Bronchial epithelial cell (primary cell): Measurements from ENCODE around the gene SNCAIP. TPM values are rescaled to one million over a fixed set of nuclear protein-coding genes. Genes with fewer than 3 reads are reported as not detected.

Source experiments
- DNase-seq: peaks from one replicate; pipeline ENCODE4 v3.0.0-alpha.2; 2010; ENCODE audit warnings: low read depth
- FAIRE-seq: peaks from 2 replicates; lab custom pipeline; 2011; peaks lifted over from hg19 to GRCh38; lab: Jason Lieb, UNC
- H3K27me3 ChIP-seq: 2 replicates; pipeline ENCODE4 v1.5.1; 2011; ENCODE audit warnings: low read length; ENCODE audit not compliant: control insufficient read depth, insufficient read depth
- H3K36me3 ChIP-seq: 2 replicates; pipeline ENCODE4 v1.5.1; 2011; ENCODE audit warnings: low read length; ENCODE audit not compliant: control insufficient read depth, insufficient read depth
- H3K4me3 ChIP-seq: 2 replicates; pipeline ENCODE4 v1.5.1; 2011; ENCODE audit warnings: mild to moderate bottlenecking, low read depth, low read length, control low read depth
- total RNA-seq: library from RNA; depleted of rRNA; stranded (reverse); fragments of >200 nt; gene quantifications from 2 replicates; pipeline ENCODE4 v1.2.1, GENCODE V29; 2014
- TF ChIP-seq, protein P1 (sequence below): IDR thresholded peaks from 2 replicates; pipeline ENCODE4 v1.5.1; 2011; ENCODE audit warnings: mild to moderate bottlenecking, moderate library complexity, low read length, control low read depth, inconsistent platforms; ENCODE audit not compliant: insufficient read depth, severe bottlenecking

The SNCAIP gene
- total RNA-seq, 1 donor from 2014 or later = 0.26 TPM

DNA sequence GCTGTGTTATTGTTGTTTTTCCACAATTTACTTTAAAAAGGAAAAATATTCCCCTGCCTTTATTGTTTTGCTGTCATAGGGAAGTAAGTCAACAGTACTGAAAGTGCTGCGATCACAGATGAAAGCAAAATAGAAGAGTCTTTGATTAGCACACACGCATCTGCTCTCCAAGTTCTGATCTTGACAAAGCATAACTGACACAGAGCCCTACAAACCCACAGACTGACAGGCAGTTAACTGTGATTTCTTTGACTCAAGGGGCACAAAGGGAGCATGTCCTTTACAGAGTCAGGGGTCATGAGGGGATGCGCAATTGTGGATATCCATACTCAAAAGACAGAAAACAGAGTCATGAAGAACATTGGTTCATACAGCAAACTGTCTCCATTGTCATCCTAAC is 123.7 kb downstream of the SNCAIP start:
- FAIRE-seq = no peak

DNA sequence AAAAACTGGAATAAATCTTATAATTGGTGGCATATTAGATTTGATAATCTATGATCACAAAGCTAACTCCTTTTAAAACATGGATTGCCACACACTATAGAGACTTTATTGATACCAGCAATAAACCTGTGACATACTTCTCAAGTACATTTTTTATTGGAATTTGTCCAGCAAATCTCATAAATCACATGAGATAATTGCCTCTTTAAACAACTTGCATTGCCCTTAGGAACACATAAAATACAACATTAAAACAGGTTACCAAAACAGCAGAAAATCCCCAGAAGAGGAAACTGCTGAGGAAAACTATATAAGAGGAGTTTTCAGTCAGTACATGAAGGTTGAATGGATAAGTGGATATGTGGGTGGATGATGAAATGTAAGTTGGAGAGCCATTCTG is 124.6 kb downstream of the SNCAIP start:
- TF ChIP-seq, protein P1, sequence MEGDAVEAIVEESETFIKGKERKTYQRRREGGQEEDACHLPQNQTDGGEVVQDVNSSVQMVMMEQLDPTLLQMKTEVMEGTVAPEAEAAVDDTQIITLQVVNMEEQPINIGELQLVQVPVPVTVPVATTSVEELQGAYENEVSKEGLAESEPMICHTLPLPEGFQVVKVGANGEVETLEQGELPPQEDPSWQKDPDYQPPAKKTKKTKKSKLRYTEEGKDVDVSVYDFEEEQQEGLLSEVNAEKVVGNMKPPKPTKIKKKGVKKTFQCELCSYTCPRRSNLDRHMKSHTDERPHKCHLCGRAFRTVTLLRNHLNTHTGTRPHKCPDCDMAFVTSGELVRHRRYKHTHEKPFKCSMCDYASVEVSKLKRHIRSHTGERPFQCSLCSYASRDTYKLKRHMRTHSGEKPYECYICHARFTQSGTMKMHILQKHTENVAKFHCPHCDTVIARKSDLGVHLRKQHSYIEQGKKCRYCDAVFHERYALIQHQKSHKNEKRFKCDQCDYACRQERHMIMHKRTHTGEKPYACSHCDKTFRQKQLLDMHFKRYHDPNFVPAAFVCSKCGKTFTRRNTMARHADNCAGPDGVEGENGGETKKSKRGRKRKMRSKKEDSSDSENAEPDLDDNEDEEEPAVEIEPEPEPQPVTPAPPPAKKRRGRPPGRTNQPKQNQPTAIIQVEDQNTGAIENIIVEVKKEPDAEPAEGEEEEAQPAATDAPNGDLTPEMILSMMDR = no peak
- no peak overlapping the region for H3K4me3 ChIP-seq
- H3K27me3 ChIP-seq = no peaks in the 10 kb centered on the region
- DNase-seq = no peak
- H3K36me3 ChIP-seq = no peaks in the 10 kb centered on the region
- FAIRE-seq = no peak

More for the DNA sequence above, 123.7 kb downstream of the SNCAIP start:
- H3K27me3 ChIP-seq = no peaks in the 10 kb centered on the region
- H3K36me3 ChIP-seq = no peaks in the 10 kb centered on the region
- H3K4me3 ChIP-seq = no peak overlapping the region
- TF ChIP-seq, protein P1 = no peak
- DNase-seq = no peak

DNA sequence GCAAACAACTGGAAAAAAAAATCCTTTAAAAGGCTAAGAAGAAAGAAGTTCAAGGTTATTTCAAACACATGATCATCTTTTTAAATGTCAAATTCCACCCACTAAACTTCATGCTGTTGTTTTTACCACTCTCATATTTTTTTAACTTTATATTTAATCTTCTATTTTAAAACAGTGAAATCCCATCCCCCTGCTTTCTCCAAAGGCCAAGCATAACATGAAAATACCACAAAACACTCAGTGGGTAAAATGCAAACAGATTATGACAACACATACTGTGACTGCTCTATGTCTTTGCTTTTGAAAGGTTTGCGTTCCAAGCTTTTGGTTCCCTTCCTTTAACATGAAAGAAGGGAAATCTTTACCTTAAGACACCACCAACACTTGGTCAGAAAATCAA is 127.6 kb downstream of the SNCAIP start:
- FAIRE-seq (no peak), DNase-seq (no peak)
- Histone ChIP-seq H3K4me3 (no peak overlapping the region), H3K27me3 (no peaks in the 10 kb centered on the region), H3K36me3 (no peaks in the 10 kb centered on the region)
- TF ChIP-seq, protein P1 = no peak

DNA sequence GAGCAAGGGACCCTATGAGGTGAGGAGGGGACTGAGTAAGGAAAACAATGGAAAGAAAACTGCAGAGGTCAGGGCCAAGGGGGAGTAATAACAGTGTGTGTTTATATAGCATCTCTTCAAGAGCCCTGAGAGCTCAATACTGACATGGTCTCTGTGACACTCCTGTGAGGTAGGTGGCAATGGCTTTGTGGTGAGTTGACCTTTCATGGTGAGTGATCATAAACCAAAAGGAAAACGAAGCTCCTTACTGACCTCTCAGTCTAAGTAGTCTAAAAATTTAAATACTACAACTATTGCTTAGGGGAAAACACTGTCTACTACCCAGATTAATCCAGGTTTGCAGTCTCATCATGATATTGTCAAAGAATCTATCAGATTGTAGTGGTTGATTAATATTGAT is 130.9 kb downstream of the SNCAIP start:
- FAIRE-seq (no peak), DNase-seq (no peak)
- TF ChIP-seq, protein P1 = no peak
- no peaks in the 10 kb centered on the region for H3K27me3 ChIP-seq
- H3K4me3 ChIP-seq = no peak overlapping the region
- no peaks in the 10 kb centered on the region for H3K36me3 ChIP-seq

DNA sequence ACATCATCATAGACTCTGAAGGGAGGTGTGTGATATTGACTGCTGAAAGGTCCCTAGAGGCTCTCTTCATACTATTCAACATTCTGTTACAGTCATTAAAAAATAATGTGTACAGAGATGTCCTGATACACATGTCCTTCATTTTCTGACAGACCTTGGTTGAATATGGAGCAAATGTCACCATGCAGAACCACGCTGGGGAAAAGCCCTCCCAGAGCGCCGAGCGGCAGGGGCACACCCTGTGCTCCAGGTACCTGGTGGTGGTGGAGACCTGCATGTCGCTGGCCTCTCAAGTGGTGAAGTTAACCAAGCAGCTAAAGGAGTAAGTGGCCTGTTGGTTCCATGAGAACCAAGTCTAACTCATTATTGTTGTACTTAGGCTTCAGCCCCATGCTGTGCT is 132.4 kb downstream of the SNCAIP start:
- Histone ChIP-seq H3K27me3 (no peaks in the 10 kb centered on the region), H3K36me3 (no peaks in the 10 kb centered on the region), H3K4me3 (no peak overlapping the region)
- DNase-seq = no peak
- TF ChIP-seq, protein P1 = no peak
- FAIRE-seq = no peak

DNA sequence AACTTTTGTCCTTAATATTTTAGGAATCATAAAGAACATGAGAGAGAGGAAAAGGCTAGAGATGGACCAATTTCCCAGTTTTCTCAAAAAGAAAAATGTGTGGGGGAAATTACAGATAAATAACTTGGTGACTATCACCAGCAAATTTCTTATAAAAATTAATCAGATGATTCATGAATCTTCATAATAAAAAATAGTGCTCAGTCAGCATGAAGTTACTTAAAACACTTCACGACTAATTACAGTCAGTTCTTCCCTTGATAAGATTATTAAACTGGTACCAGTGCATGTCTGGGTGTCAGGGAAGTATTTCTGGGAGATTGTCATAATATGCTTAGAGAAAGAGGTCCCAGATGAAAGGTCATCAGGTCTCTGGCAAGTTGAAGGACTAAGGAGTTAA is 133.0 kb downstream of the SNCAIP start:
- Histone ChIP-seq H3K27me3 (no peaks in the 10 kb centered on the region), H3K4me3 (no peak overlapping the region), H3K36me3 (no peaks in the 10 kb centered on the region)
- FAIRE-seq (no peak), DNase-seq (no peak)
- TF ChIP-seq, protein P1 = no peak
